Sigmoid colon (tissue), 7 donors: Measurements from ENCODE around the gene MIPEP. TPM values are rescaled to one million over a fixed set of nuclear protein-coding genes. Genes with fewer than 3 reads are reported as not detected.

Source experiments
- DNase-seq: peaks from one replicate; pipeline ENCODE4 v3.0.0-alpha.2; 2019
- H3K27ac ChIP-seq, 4 donors: fragments of 200-600 bp; sonication (generic); one replicate each; pipeline ENCODE4 v1.5.1; 2016 to 2019; ENCODE audit warnings: mild to moderate bottlenecking in 1 of 4
- H3K27me3 ChIP-seq, 3 donors: fragments of 200-600 bp; sonication (generic); one replicate each; pipeline ENCODE4 v1.5.1; 2019; ENCODE audit warnings: mild to moderate bottlenecking in 1 of 3
- H3K36me3 ChIP-seq, 4 donors: fragments of 200-600 bp; sonication (generic); one replicate each; pipeline ENCODE4 v1.5.1; 2016 to 2019
- H3K4me1 ChIP-seq, 4 donors: fragments of 200-600 bp; sonication (generic); one replicate each; pipeline ENCODE4 v1.5.1; 2017 to 2019
- H3K4me3 ChIP-seq, 4 donors: fragments of 200-600 bp; sonication (generic); one replicate each; pipeline ENCODE4 v1.5.1; 2017 to 2019; ENCODE audit warnings: mild to moderate bottlenecking in 2 of 4, moderate library complexity in 1 of 4
- H3K9me3 ChIP-seq, 4 donors: fragments of 200-600 bp in 3 of 4; sonication (generic) in 3 of 4; one replicate each; pipeline versions ENCODE4 v1.5.1 to v1.6.1; 2013 to 2019
- EP300 ChIP-seq, 4 donors: sonication (generic); formaldehyde crosslinking; IDR thresholded peaks; one replicate each; pipeline ENCODE4 v1.6.1; 2017; ENCODE audit warnings: antibody characterized with exemption in 4 of 4
- POLR2A ChIP-seq, 2 donors: fragments of 450-650 bp; IDR thresholded peaks; one replicate each; pipeline ENCODE4 v1.6.1; 2016; ENCODE audit warnings: antibody characterized with exemption in 2 of 2, mild to moderate bottlenecking in 2 of 2, moderate library complexity in 2 of 2
- POLR2AphosphoS5 ChIP-seq, 4 donors: sonication (generic); formaldehyde crosslinking; IDR thresholded peaks; one replicate each; pipeline ENCODE4 v1.6.1; 2017; ENCODE audit warnings: antibody characterized with exemption in 4 of 4
- WGBS, 2 donors: extraction: QIAGEN DNeasy Blood & Tissue Kit; methylation state at CpG; one replicate each; pipeline ENCODE4 v1.1.7; 2013; 5-methylcytosine and 5-hydroxymethylcytosine counted together
- intact Hi-C: fragments of 100-400 bp; cut with DNase I; formaldehyde crosslinking; loops from one replicate; pipeline ENCODE4 v1.15.1; 2023
- polyA plus RNA-seq, 3 donors: library from polyadenylated mRNA; stranded (reverse); fragments of 200-250 nt; gene quantifications; one replicate each; pipeline ENCODE4 v1.2.3, GENCODE V29; 2013
- total RNA-seq, 4 donors: library from RNA; depleted of rRNA; stranded (reverse); fragments of >200 nt; gene quantifications; one replicate each; pipeline ENCODE4 v1.1.0, GENCODE V29; 2016
- TF ChIP-seq, protein P1 (sequence below), 4 experiments: fragments of 450-650 bp in 3 of 4; fragments of 200-600 bp in 1 of 4; IDR thresholded peaks; one replicate each; pipeline ENCODE4 v1.5.1; 2016 to 2019; ENCODE audit warnings: antibody characterized with exemption in 4 of 4, mild to moderate bottlenecking in 3 of 4, moderate library complexity in 2 of 4
- donor health status: healthy with polysubstance abuse.
- donor health status: Bipolar disorder and iron deficiency.
- donor health status: healthy.

MIPEP gene
- total and polyA plus RNA-seq, 7 donors: 10.7 to 20.5 (median 11.4) TPM

DNA sequence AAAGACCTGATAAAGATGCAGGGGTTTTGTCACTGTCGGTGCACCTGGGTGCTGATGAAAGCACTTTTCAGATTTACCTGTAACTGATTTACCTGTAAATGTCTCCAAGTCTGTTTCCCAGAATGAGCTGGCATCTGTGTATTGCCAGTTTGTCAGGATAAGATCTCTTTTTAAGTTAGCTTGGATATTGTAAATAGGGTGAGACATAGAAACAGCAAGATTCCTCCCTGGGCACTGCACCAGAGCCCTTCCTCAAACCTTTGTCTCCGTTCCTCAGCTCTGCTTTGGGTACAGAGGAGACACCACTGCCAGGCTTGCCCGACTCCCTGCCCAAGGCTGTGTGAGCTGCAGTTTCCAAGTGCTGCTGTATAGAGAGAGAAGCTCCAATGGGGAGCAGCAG lies 160.4 kb downstream of the MIPEP start:
- intact Hi-C loops: no loop called here
- Histone ChIP-seq H3K27ac (no peak overlapping the region), H3K4me3 (no peak overlapping the region), H3K36me3 (peaks cover 0 to 18% (median 0%) of the 10 kb centered on the region in 4 donors), H3K27me3 (no peaks in the 10 kb centered on the region), H3K9me3 (no peaks in the 10 kb centered on the region), H3K4me1 (no peaks in the 10 kb centered on the region)
- 95 to 97% methylated on average over 3 of the region's 3 CpGs for WGBS, 2 donors
- no peak for DNase-seq
- no peak for TF ChIP-seq POLR2AphosphoS5 (IDR thresholded peaks at IDR 0.05)
- no peak for TF ChIP-seq EP300 (IDR thresholded peaks at IDR 0.05)
- TF ChIP-seq POLR2A (IDR thresholded peaks at IDR 0.05): no peak
- TF ChIP-seq, protein P1, sequence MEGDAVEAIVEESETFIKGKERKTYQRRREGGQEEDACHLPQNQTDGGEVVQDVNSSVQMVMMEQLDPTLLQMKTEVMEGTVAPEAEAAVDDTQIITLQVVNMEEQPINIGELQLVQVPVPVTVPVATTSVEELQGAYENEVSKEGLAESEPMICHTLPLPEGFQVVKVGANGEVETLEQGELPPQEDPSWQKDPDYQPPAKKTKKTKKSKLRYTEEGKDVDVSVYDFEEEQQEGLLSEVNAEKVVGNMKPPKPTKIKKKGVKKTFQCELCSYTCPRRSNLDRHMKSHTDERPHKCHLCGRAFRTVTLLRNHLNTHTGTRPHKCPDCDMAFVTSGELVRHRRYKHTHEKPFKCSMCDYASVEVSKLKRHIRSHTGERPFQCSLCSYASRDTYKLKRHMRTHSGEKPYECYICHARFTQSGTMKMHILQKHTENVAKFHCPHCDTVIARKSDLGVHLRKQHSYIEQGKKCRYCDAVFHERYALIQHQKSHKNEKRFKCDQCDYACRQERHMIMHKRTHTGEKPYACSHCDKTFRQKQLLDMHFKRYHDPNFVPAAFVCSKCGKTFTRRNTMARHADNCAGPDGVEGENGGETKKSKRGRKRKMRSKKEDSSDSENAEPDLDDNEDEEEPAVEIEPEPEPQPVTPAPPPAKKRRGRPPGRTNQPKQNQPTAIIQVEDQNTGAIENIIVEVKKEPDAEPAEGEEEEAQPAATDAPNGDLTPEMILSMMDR (IDR thresholded peaks at IDR 0.05): no peak

DNA sequence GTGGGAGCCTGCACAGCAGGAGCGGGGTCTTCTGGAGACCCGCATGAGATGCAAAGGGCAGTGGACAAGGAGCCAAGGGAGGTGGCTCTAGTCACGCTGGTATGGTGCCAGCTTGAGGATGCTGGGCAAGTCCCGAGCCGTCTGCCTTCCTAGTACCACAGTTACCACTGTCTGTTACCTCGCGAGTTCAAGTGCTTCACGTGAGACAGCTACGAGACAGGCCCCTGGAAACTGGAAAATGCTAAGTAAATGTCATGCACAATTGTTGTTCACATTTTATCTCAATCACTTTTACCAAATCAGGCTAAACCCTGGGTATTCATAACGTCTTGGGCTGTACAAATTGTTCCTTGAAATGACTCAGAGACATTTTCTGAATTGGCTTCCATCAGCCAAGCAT lies 163.3 kb downstream of the MIPEP start:
- no peak for DNase-seq
- no peaks in the 10 kb centered on the region for H3K9me3 ChIP-seq
- peaks cover 0 to 6% (median 0%) of the 10 kb centered on the region in 4 donors for H3K4me1 ChIP-seq
- H3K27me3 ChIP-seq: no peaks in the 10 kb centered on the region
- intact Hi-C loops: no loop called here
- no peak overlapping the region for H3K27ac ChIP-seq
- WGBS, 2 donors: 94 to 95% methylated on average over 10 of the region's 10 CpGs
- H3K4me3 ChIP-seq: no peak overlapping the region
- TF ChIP-seq POLR2A (IDR thresholded peaks at IDR 0.05) (no peak), EP300 (IDR thresholded peaks at IDR 0.05) (no peak), POLR2AphosphoS5 (IDR thresholded peaks at IDR 0.05) (no peak)
- TF ChIP-seq, protein P1 (IDR thresholded peaks at IDR 0.05): no peak
- H3K36me3 ChIP-seq: peaks cover 0 to 18% (median 0%) of the 10 kb centered on the region in 4 donors

DNA sequence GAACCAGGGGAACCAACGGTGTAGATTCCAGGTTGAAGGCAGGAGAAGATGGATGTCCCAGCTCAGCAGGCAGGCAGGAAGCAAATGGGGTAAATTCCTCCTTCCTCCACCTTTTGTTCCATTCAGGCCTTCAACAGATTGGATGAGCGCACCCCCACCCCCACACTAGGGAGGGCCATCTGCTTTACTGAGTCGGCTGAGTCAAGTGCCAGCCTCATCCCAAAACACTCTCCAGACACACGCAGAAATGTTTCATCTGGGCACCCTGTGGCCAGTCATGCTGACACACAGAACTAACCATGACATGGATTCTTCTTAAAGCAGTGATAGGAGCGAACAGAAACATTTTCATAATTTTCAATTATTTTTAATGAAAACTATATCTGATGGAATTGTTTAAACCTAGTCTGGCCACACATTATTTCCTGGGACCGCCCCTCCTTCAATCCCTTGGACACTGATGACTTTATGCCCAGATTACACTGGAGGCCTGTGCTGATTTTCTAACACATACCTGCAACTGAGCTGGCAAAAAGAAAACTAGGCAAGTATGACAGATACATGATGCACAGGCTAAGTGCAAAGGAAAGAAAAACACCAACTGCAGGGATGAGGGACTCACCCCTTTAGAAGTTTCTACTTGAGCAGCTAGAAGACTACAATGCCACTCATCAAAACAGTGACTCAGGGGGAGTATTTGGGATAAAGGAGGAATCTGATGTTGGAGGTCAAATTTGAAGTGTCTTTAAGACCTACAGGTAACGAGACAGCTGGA lies 164.8 kb downstream of the MIPEP start:
- Histone ChIP-seq H3K36me3 (peaks cover 0 to 12% (median 0%) of the 10 kb centered on the region in 4 donors), H3K9me3 (no peaks in the 10 kb centered on the region), H3K4me1 (peaks cover 0 to 6% (median 0%) of the 10 kb centered on the region in 4 donors), H3K27ac (no peak overlapping the region), H3K4me3 (no peak overlapping the region), H3K27me3 (no peaks in the 10 kb centered on the region)
- TF ChIP-seq POLR2A (IDR thresholded peaks at IDR 0.05) (no peak), POLR2AphosphoS5 (IDR thresholded peaks at IDR 0.05) (no peak), EP300 (IDR thresholded peaks at IDR 0.05) (no peak)
- TF ChIP-seq, protein P1 (IDR thresholded peaks at IDR 0.05): no peak
- intact Hi-C loops: no loop called here
- 89 to 93% methylated on average over 7 of the region's 7 CpGs for WGBS, 2 donors
- no peak for DNase-seq

DNA sequence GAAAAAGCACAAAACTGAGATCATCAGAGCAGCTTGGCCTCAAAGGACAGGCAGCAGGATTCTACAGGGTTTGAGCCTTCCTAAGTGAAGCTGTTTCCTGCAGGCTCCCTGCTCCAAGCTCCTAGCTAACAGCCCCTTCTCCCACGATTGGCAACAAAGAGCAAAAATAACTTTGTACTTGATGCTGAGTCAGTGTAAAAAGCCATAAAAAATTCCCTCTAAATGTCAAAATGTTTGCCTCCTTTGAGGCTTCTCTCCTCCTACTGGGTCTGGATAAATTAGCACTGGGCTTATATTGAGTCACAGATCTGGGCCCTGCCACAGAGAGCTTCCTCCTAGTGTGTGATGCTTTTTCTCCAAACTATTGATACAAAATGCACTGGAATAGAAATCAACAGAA lies 165.7 kb downstream of the MIPEP start:
- no peak overlapping the region for H3K4me3 ChIP-seq
- peaks cover 0 to 3% (median 0%) of the 10 kb centered on the region in 4 donors for H3K36me3 ChIP-seq
- no peak for DNase-seq
- H3K4me1 ChIP-seq: peaks cover 0 to 6% (median 0%) of the 10 kb centered on the region in 4 donors
- H3K27ac ChIP-seq: no peak overlapping the region
- TF ChIP-seq EP300 (IDR thresholded peaks at IDR 0.05) (no peak), POLR2A (IDR thresholded peaks at IDR 0.05) (no peak), POLR2AphosphoS5 (IDR thresholded peaks at IDR 0.05) (no peak)
- TF ChIP-seq, protein P1 (IDR thresholded peaks at IDR 0.05): no peak
- WGBS, 2 donors: 46 to 52% methylated on average over 1 of the region's 1 CpG
- intact Hi-C loops: no loop called here
- no peaks in the 10 kb centered on the region for H3K9me3 ChIP-seq
- no peaks in the 10 kb centered on the region for H3K27me3 ChIP-seq
